ENCODE measurements around the gene PICALM. TPM values are rescaled to one million over a fixed set of nuclear protein-coding genes. Genes with fewer than 3 reads are reported as not detected.

Gene PICALM
- total RNA-seq, 4 donors from 2014 or later = 237 to 286 (median 263) TPM

- WGBS, 2 donors (ENCODE audit: low coverage in 1 of 2) = 58 to 64% methylated on average over 1 of the region's 1 CpG
- Histone ChIP-seq H3K4me1 (no peaks in the 10 kb centered on the region), H3K27ac (no peak overlapping the region), H3K36me3 (no peaks in the 10 kb centered on the region), H3K4me3 (no peak overlapping the region), H3K27me3 (no peaks in the 10 kb centered on the region), H3K9me3 (no peaks in the 10 kb centered on the region)
- TF ChIP-seq EP300 (IDR thresholded peaks at IDR 0.05) (no peak), CTCF (IDR thresholded peaks at IDR 0.05) (no peak), POLR2AphosphoS5 (IDR thresholded peaks at IDR 0.05) (no peak), POLR2A (IDR thresholded peaks at IDR 0.05) (no peak)
- no peak for ATAC-seq
These were observed 34.9 kb upstream of the PICALM start for GRCh38 chr11:86103808-86104207.

- Histone ChIP-seq H3K4me3 (no peak overlapping the region), H3K4me1 (no peaks in the 10 kb centered on the region), H3K27me3 (no peaks in the 10 kb centered on the region), H3K36me3 (no peaks in the 10 kb centered on the region), H3K27ac (no peak overlapping the region), H3K9me3 (no peaks in the 10 kb centered on the region)
- 41 to 42% methylated on average over 3 of the region's 3 CpGs for WGBS, 2 donors (ENCODE audit: low coverage in 1 of 2)
- ATAC-seq = no peak
- TF ChIP-seq POLR2AphosphoS5 (IDR thresholded peaks at IDR 0.05) (no peak), POLR2A (IDR thresholded peaks at IDR 0.05) (no peak), CTCF (IDR thresholded peaks at IDR 0.05) (no peak), EP300 (IDR thresholded peaks at IDR 0.05) (no peak)
These were observed 33.1 kb upstream of the PICALM start for GRCh38 chr11:86101941-86102407.

- H3K9me3 ChIP-seq = no peaks in the 10 kb centered on the region
- no peaks in the 10 kb centered on the region for H3K36me3 ChIP-seq
- H3K27me3 ChIP-seq = no peaks in the 10 kb centered on the region
- WGBS, 2 donors (ENCODE audit: low coverage in 1 of 2) = 87 to 92% methylated on average over 5 of the region's 5 CpGs
- no peak overlapping the region for H3K4me3 ChIP-seq
- TF ChIP-seq CTCF (IDR thresholded peaks at IDR 0.05) (no peak), POLR2A (IDR thresholded peaks at IDR 0.05) (no peak), POLR2AphosphoS5 (IDR thresholded peaks at IDR 0.05) (no peak), EP300 (IDR thresholded peaks at IDR 0.05) (no peak)
- ATAC-seq = no peak
- no peak overlapping the region for H3K27ac ChIP-seq
- no peaks in the 10 kb centered on the region for H3K4me1 ChIP-seq
These were observed 32.6 kb upstream of the PICALM start for GRCh38 chr11:86101493-86101892.

- Histone ChIP-seq H3K36me3 (no peaks in the 10 kb centered on the region), H3K4me3 (no peak overlapping the region), H3K27ac (no peak overlapping the region), H3K4me1 (no peaks in the 10 kb centered on the region), H3K9me3 (no peaks in the 10 kb centered on the region), H3K27me3 (no peaks in the 10 kb centered on the region)
- no peak for ATAC-seq
- 60 to 87% methylated on average over 4 of the region's 4 CpGs for WGBS, 2 donors (ENCODE audit: low coverage in 1 of 2)
- no peak for TF ChIP-seq CTCF (IDR thresholded peaks at IDR 0.05)
- TF ChIP-seq POLR2AphosphoS5 (IDR thresholded peaks at IDR 0.05) = no peak
- no peak for TF ChIP-seq POLR2A (IDR thresholded peaks at IDR 0.05)
- no peak for TF ChIP-seq EP300 (IDR thresholded peaks at IDR 0.05)
These were observed 31.0 kb upstream of the PICALM start for GRCh38 chr11:86099874-86100273.

GRCh38 chr11:86097980-86098379 is 29.1 kb upstream of the PICALM start:
- H3K4me1 ChIP-seq = no peaks in the 10 kb centered on the region
- no peaks in the 10 kb centered on the region for H3K27me3 ChIP-seq
- H3K36me3 ChIP-seq = no peaks in the 10 kb centered on the region
- no peak overlapping the region for H3K27ac ChIP-seq
- ATAC-seq = no peak
- WGBS, 2 donors (ENCODE audit: low coverage in 1 of 2) = 80% methylated on average over 1 of the region's 1 CpG; no CpG with 5 or more reads in 1 of the 2 donors
- TF ChIP-seq CTCF (IDR thresholded peaks at IDR 0.05) (no peak), EP300 (IDR thresholded peaks at IDR 0.05) (no peak), POLR2A (IDR thresholded peaks at IDR 0.05) (no peak), POLR2AphosphoS5 (IDR thresholded peaks at IDR 0.05) (no peak)
- H3K4me3 ChIP-seq = no peak overlapping the region
- H3K9me3 ChIP-seq = no peaks in the 10 kb centered on the region

All from gastroesophageal sphincter (tissue), 4 donors.